ENCODE results near the gene HEXIM2. TPM values are rescaled to one million over a fixed set of nuclear protein-coding genes. Genes with fewer than 3 reads are reported as not detected.
"Not testable (repeated sequence)": the region's sequence is repeated elsewhere in the genome, so short reads cannot be mapped to it uniquely, and the experiment has no call there.

HEXIM2 gene
- total RNA-seq, 2 donors from 2014 or later: 6.0 to 6.3 TPM

- Mint-ChIP-seq H3K9me3 (no peaks in the 10 kb centered on the region), H3K36me3 (no peaks in the 10 kb centered on the region), H3K27ac (peak overlapping the region; percentile 44 to 93)
- DNase-seq (ENCODE audit: low spot score in 2 of 2) (no peak), ATAC-seq (no peak)
Measured at GRCh38 chr17:45172232-45172540, 10.5 kb downstream of the HEXIM2 start.

GRCh38 chr17:45172541-45173286 is 11.0 kb downstream of the HEXIM2 start:
- Mint-ChIP-seq H3K27ac (peak overlapping the region; percentile 93 to 98), H3K36me3 (no peaks in the 10 kb centered on the region), H3K9me3 (no peaks in the 10 kb centered on the region)
- DNase-seq (ENCODE audit: low spot score in 2 of 2) (peak; percentile 44 to 63), ATAC-seq (peak; percentile 79 to 80)

GRCh38 chr17:45175759-45176115 is 14.1 kb downstream of the HEXIM2 start:
- H3K9me3 Mint-ChIP-seq: no peaks in the 10 kb centered on the region
- ATAC-seq (no peak), DNase-seq (ENCODE audit: low spot score in 2 of 2) (no peak)
- no peak overlapping the region for H3K27ac Mint-ChIP-seq
- H3K36me3 Mint-ChIP-seq: no peaks in the 10 kb centered on the region

GRCh38 chr17:45177563-45177962 is 15.9 kb downstream of the HEXIM2 start:
- Mint-ChIP-seq H3K27ac (no peak overlapping the region), H3K36me3 (no peaks in the 10 kb centered on the region), H3K9me3 (no peaks in the 10 kb centered on the region)
- ATAC-seq (no peak), DNase-seq (ENCODE audit: low spot score in 2 of 2) (no peak)

GRCh38 chr17:45184144-45184543 is 22.5 kb downstream of the HEXIM2 start:
- no peaks in the 10 kb centered on the region for H3K9me3 Mint-ChIP-seq
- no peaks in the 10 kb centered on the region for H3K36me3 Mint-ChIP-seq
- no peak for DNase-seq (ENCODE audit: low spot score in 2 of 2)
- no peak overlapping the region for H3K27ac Mint-ChIP-seq
- ATAC-seq: no peak

- Mint-ChIP-seq H3K36me3 (no peaks in the 10 kb centered on the region), H3K9me3 (no peaks in the 10 kb centered on the region), H3K27ac (no peak overlapping the region)
- ATAC-seq (no peak), DNase-seq (ENCODE audit: low spot score in 2 of 2) (no peak)
Measured at GRCh38 chr17:45186801-45187354, 25.2 kb downstream of the HEXIM2 start.

- ATAC-seq: no peak
- Mint-ChIP-seq H3K36me3 (no peaks in the 10 kb centered on the region), H3K27ac (no peak overlapping the region), H3K9me3 (no peaks in the 10 kb centered on the region)
- no peak for DNase-seq (ENCODE audit: low spot score in 2 of 2)
Measured at GRCh38 chr17:45189009-45189408, 27.3 kb downstream of the HEXIM2 start.

GRCh38 chr17:45190503-45191255 is 29.0 kb downstream of the HEXIM2 start:
- Mint-ChIP-seq H3K27ac (no peak overlapping the region), H3K9me3 (no peaks in the 10 kb centered on the region), H3K36me3 (no peaks in the 10 kb centered on the region)
- ATAC-seq: no peak
- no peak for DNase-seq (ENCODE audit: low spot score in 2 of 2)

GRCh38 chr17:45195424-45195823 is 33.7 kb downstream of the HEXIM2 start:
- Mint-ChIP-seq H3K9me3 (no peaks in the 10 kb centered on the region), H3K36me3 (no peaks in the 10 kb centered on the region), H3K27ac (no peak overlapping the region)
- ATAC-seq (no peak), DNase-seq (ENCODE audit: low spot score in 2 of 2) (no peak)

GRCh38 chr17:45197108-45197507 is 35.4 kb downstream of the HEXIM2 start:
- no peak for DNase-seq (ENCODE audit: low spot score in 2 of 2)
- ATAC-seq: no peak
- Mint-ChIP-seq H3K9me3 (no peaks in the 10 kb centered on the region), H3K27ac (peak overlapping the region in 1 of 2 donors; percentile 71), H3K36me3 (no peaks in the 10 kb centered on the region)

- Mint-ChIP-seq H3K36me3 (no peaks in the 10 kb centered on the region), H3K9me3 (no peaks in the 10 kb centered on the region), H3K27ac (peak overlapping the region; percentile 46 to 71)
- DNase-seq (ENCODE audit: low spot score in 2 of 2): peak; percentile 91 to 99
- peak; percentile 100 for ATAC-seq
Measured at GRCh38 chr17:45197555-45198334, 36.1 kb downstream of the HEXIM2 start.

- Mint-ChIP-seq H3K27ac (peak overlapping the region in 1 of 2 donors; percentile 78), H3K36me3 (no peaks in the 10 kb centered on the region), H3K9me3 (no peaks in the 10 kb centered on the region)
- DNase-seq (ENCODE audit: low spot score in 2 of 2) (no peak), ATAC-seq (no peak)
Measured at GRCh38 chr17:45200701-45201100, 39.0 kb downstream of the HEXIM2 start.

- no peaks in the 10 kb centered on the region for H3K36me3 Mint-ChIP-seq
- ATAC-seq (no peak), DNase-seq (ENCODE audit: low spot score in 2 of 2) (no peak)
- H3K27ac Mint-ChIP-seq: no peak overlapping the region
- no peaks in the 10 kb centered on the region for H3K9me3 Mint-ChIP-seq
Measured at GRCh38 chr17:45201457-45201856, 39.8 kb downstream of the HEXIM2 start.

- H3K9me3 Mint-ChIP-seq; H3K36me3 Mint-ChIP-seq; DNase-seq (ENCODE audit: low spot score in 2 of 2); H3K27ac Mint-ChIP-seq; ATAC-seq: not testable (repeated sequence)
Measured at GRCh38 chr17:45201880-45202279, 40.2 kb downstream of the HEXIM2 start.

- Mint-ChIP-seq H3K36me3 (peaks cover 52% of the 10 kb centered on the region in 2 donors), H3K9me3 (no peaks in the 10 kb centered on the region), H3K27ac (peak overlapping the region; percentile 50 to 79)
- ATAC-seq: peak in 1 of 2 donors; percentile 19
- DNase-seq (ENCODE audit: low spot score in 2 of 2): peak; percentile 79 to 94
Measured at GRCh38 chr17:45218895-45219661, 57.4 kb downstream of the HEXIM2 start.
